K562 (cell line): ENCODE results near the gene SOAT2. TPM values are rescaled to one million over a fixed set of nuclear protein-coding genes. Genes with fewer than 3 reads are reported as not detected.
"Not testable (repeated sequence)": the region's sequence is repeated elsewhere in the genome, so short reads cannot be mapped to it uniquely, and the experiment has no call there.

ENCODE experiments used
- ATAC-seq: fragments of 200-7000 bp; cut with Tn5 transposase; 3 replicates; pipeline ENCODE4 v1.9.1; 2020; ENCODE audit warnings: moderate library complexity
- BruUV-seq: library from RNA; stranded (reverse); fragments of 400-500 nt; replicated peaks from 2 replicates; lab custom pipeline; 2021; lab: Mats Ljungman, UMichigan
- CTCF ChIA-PET: fragments of 300-600 bp; formaldehyde crosslinking; extraction: SDS; loops from one replicate; lab custom pipeline; 2021; ENCODE audit warnings: low intra/inter-chr PET ratio; lab: Yijun Ruan, JAX
- POLR2A ChIA-PET: fragments of 300-600, 350-650 bp; sonication (Branson Sonifier 250); formaldehyde crosslinking; extraction: SDS; loops from one replicate; lab custom pipeline; 2021; ENCODE audit warnings: antibody characterized with exemption, inconsistent platforms; lab: Yijun Ruan, JAX
- DNase-seq, 4 experiments: peaks; one replicate each; pipeline versions ENCODE4 v3.0.0 to v3.0.0-alpha.2; 2011 to 2018; ENCODE audit warnings: low spot score in 3 of 4, mixed read lengths in 3 of 4; ENCODE audit errors: extremely low read depth in 1 of 4
- FAIRE-seq: peaks from 2 replicates; lab custom pipeline; 2011; peaks lifted over from hg19 to GRCh38; lab: Jason Lieb, UNC
- H2AFZ ChIP-seq: 2 replicates; pipeline ENCODE4 v1.6.0; 2011; ENCODE audit warnings: low read depth, low read length, control low read depth, inconsistent platforms
- H3K27ac ChIP-seq: fragments of 200-600 bp; 3 replicates; pipeline ENCODE4 v1.8.0; 2011; ENCODE audit warnings: low read depth, mild to moderate bottlenecking, control low read depth, inconsistent platforms, low read length, moderate library complexity, mixed read lengths; ENCODE audit errors: extremely low read depth
- H3K27me3 ChIP-seq, 2 experiments: fragments of 300-600 bp in 1 of 2; 2 replicates in 1 of 2; 3 replicates in 1 of 2; pipeline versions ENCODE4 v1.6.0 to v1.8.0; 2011; ENCODE audit warnings: inconsistent platforms in 2 of 2, low read length in 2 of 2, mild to moderate bottlenecking in 1 of 2, mixed read lengths in 1 of 2, moderate library complexity in 1 of 2; ENCODE audit not compliant: control insufficient read depth in 2 of 2, insufficient read depth in 2 of 2
- H3K36me3 ChIP-seq: fragments of 300-600 bp; 3 replicates; pipeline ENCODE4 v1.8.0; 2011; ENCODE audit warnings: mild to moderate bottlenecking, low read length, inconsistent platforms; ENCODE audit not compliant: control insufficient read depth, insufficient read depth
- H3K4me1 ChIP-seq, 2 experiments: fragments of 200-600 bp in 1 of 2; replicated peaks in 1 of 2; 2 replicates in 1 of 2; 3 replicates in 1 of 2; pipeline versions ENCODE4 v1.5.1 to v1.8.0; 2011; ENCODE audit warnings: inconsistent platforms in 2 of 2, low read length in 2 of 2, mild to moderate bottlenecking in 1 of 2, mixed read lengths in 1 of 2, moderate library complexity in 1 of 2; ENCODE audit not compliant: control insufficient read depth in 2 of 2, insufficient read depth in 2 of 2
- H3K4me2 ChIP-seq: 2 replicates; pipeline ENCODE4 v1.6.1; 2011; ENCODE audit warnings: low read length, control low read depth, inconsistent platforms, mixed read lengths; ENCODE audit not compliant: insufficient read depth
- H3K4me3 ChIP-seq: fragments of 200-600 bp; sonication (generic), shearing (Covaris generic); 2 replicates; pipeline ENCODE4 v1.5.1; 2016; ENCODE audit warnings: control low read depth, inconsistent platforms
- H3K79me2 ChIP-seq: fragments of 200-600 bp; 3 replicates; pipeline ENCODE4 v1.8.0; 2011; ENCODE audit warnings: low read length, inconsistent platforms; ENCODE audit not compliant: control insufficient read depth, insufficient read depth
- H3K9ac ChIP-seq, 2 experiments: 2 replicates each; pipeline versions ENCODE4 v1.6.0 to v1.6.1; 2011; ENCODE audit warnings: low read depth in 2 of 2, low read length in 2 of 2, control low read depth in 1 of 2, inconsistent platforms in 1 of 2, mild to moderate bottlenecking in 1 of 2, mixed read lengths in 1 of 2; ENCODE audit not compliant: insufficient read depth in 1 of 2
- H3K9me1 ChIP-seq: one replicate; pipeline ENCODE4 v1.6.0; 2011; ENCODE audit warnings: inconsistent platforms, mild to moderate bottlenecking, low read length, moderate library complexity; ENCODE audit not compliant: control insufficient read depth, insufficient read depth
- H3K9me3 ChIP-seq: replicated peaks from 2 replicates; pipeline ENCODE4 v1.5.1; 2011; ENCODE audit warnings: low read depth, low read length, inconsistent platforms; ENCODE audit not compliant: control insufficient read depth, insufficient read depth
- H4K20me1 ChIP-seq: replicated peaks from 2 replicates; pipeline ENCODE4 v1.6.1; 2011; ENCODE audit warnings: low read length, inconsistent platforms, mixed read lengths; ENCODE audit not compliant: control insufficient read depth, insufficient read depth
- ZNF146 ChIP-seq: IDR thresholded peaks from one replicate; pipeline ENCODE4 v1.6.1; 2018; ENCODE audit warnings: missing compliant biosample characterization; ENCODE audit not compliant: unreplicated experiment
- WGBS: fragments of 100-300 bp; shearing (Covaris generic); methylation state at CpG from one replicate; pipeline ENCODE4 v1.1.6; 2016; ENCODE audit warnings: low coverage, mixed read lengths; ENCODE audit not compliant: insufficient coverage; ENCODE audit errors: missing lambda C conversion rate; 5-methylcytosine and 5-hydroxymethylcytosine counted together
- in situ Hi-C: fragments of 300-500 bp; cut with MboI; formaldehyde crosslinking; loops from 4 replicates; pipeline ENCODE4 v1.15.0; 2018; ENCODE audit warnings: inconsistent platforms, mixed read lengths
- intact Hi-C: fragments of 100-400 bp; cut with micrococcal nuclease; formaldehyde crosslinking; loops from 2 replicates; pipeline ENCODE4 v1.14.2; 2022
- polyA plus RNA-seq, 8 experiments: library from polyadenylated mRNA; depleted of rRNA in 4 of 8; stranded (reverse) in 5 of 8; unstranded in 3 of 8; fragments of >200 nt; fragmentation: Nextera tagmentation in 2 of 8; fragmentation: Illumina TruSeq in 1 of 8; extraction: Ambion mirVana in 2 of 8; extraction: Trizol in 1 of 8; gene quantifications; 2 replicates each; pipeline versions ENCODE4 v1.2.1 to v1.2.3, GENCODE V29; 2011 to 2014; ENCODE audit warnings: inconsistent platforms in 1 of 8, missing spikeins in 1 of 8
- total RNA-seq, 7 experiments: library from RNA; depleted of rRNA in 6 of 7; stranded (reverse); fragments of >200 nt in 6 of 7; fragmentation: Illumina TruSeq in 2 of 7; extraction: Trizol in 2 of 7; gene quantifications; 2 replicates each; pipeline versions ENCODE4 v1.2.1 to v1.2.3, GENCODE V29; 2011 to 2021; ENCODE audit warnings: low replicate concordance in 1 of 7

SOAT2 gene
- total and polyA plus RNA-seq, 9 of the 15 experiments (the other 6 are each of a cell fraction or from before 2014, with no cell fraction given) = 0.04 TPM; not detected in 8

GRCh38 chr12:53094796-53095595, 8.3 kb upstream of the SOAT2 start:
- H3K4me2 ChIP-seq = not testable (repeated sequence)
- TF ChIP-seq ZNF146 = peak; percentile 70
- TF ChIP-seq, all 486 proteins: peak for 1; not testable (repeated sequence) for 485
- H3K4me3 ChIP-seq, in situ Hi-C loops, H3K27ac ChIP-seq, H3K9me1 ChIP-seq, FAIRE-seq, DNase-seq, BruUV-seq, intact Hi-C loops, H3K27me3 ChIP-seq, H3K9ac ChIP-seq, CTCF ChIA-PET, ATAC-seq, H2AFZ ChIP-seq, H4K20me1 ChIP-seq, H3K36me3 ChIP-seq, H3K79me2 ChIP-seq, H3K9me3 ChIP-seq: not testable (repeated sequence)
- WGBS = 62% methylated on average over 5 of the region's 5 CpGs
- peaks cover 31 to 33% of the 10 kb centered on the region in 2 experiments for H3K4me1 ChIP-seq
- POLR2A ChIA-PET = interaction anchor here (1.0 to 1.5 kb wide), 2 partner anchors 16 to 40 kb away, joined by 3 to 6 read pairs; partner anchors contain the start of gene SPRYD3

- 83% methylated on average over 3 of the region's 3 CpGs for WGBS
- H3K4me2 ChIP-seq, ATAC-seq, H3K9me1 ChIP-seq, intact Hi-C loops, H4K20me1 ChIP-seq, BruUV-seq, H3K79me2 ChIP-seq, H3K27ac ChIP-seq, DNase-seq, H3K36me3 ChIP-seq, in situ Hi-C loops, H3K9ac ChIP-seq, H3K4me3 ChIP-seq, H3K27me3 ChIP-seq, H2AFZ ChIP-seq, CTCF ChIA-PET, H3K9me3 ChIP-seq, FAIRE-seq: not testable (repeated sequence)
- POLR2A ChIA-PET = interaction anchor here (1.0 kb wide), 1 partner anchor 16 kb away, joined by 3 read pairs; the partner anchor contains the start of gene SPRYD3
- H3K4me1 ChIP-seq = peaks cover 31 to 33% of the 10 kb centered on the region in 2 experiments
Measured at GRCh38 chr12:53095596-53095895, 7.7 kb upstream of the SOAT2 start.
